ENCODE data around the gene EFHD2. TPM values are rescaled to one million over a fixed set of nuclear protein-coding genes. Genes with fewer than 3 reads are reported as not detected.
A peak's percentile ranks its signal among the peaks of the same experiment; 100 is the strongest.

EFHD2 gene
- total RNA-seq, 2 donors from 2014 or later, result 19.1 to 24.0 TPM

GRCh38 chr1:15408890-15409387, 749 bp upstream of the EFHD2 start:
- ATAC-seq, result no peak
- no peak for DNase-seq
- intact Hi-C loops (cut with DNase I), result loop anchor here in 1 of 2 donors (5.0 kb wide), 1 partner anchor 72 kb away; no protein-coding TSS in a partner anchor

- intact Hi-C loops (cut with DNase I), result no loop called here
- no peak for DNase-seq
- no peak for ATAC-seq
These were observed 665 bp downstream of the EFHD2 start for GRCh38 chr1:15410223-15410883.

- intact Hi-C loops (cut with DNase I), result no loop called here
- ATAC-seq (no peak), DNase-seq (no peak)
These were observed 1.2 kb downstream of the EFHD2 start for GRCh38 chr1:15410884-15411245.

GRCh38 chr1:15411593-15412137, 2.0 kb downstream of the EFHD2 start:
- DNase-seq, result no peak
- intact Hi-C loops (cut with DNase I), result no loop called here

GRCh38 chr1:15412175-15412800, 2.6 kb downstream of the EFHD2 start:
- intact Hi-C loops (cut with DNase I), result no loop called here
- ATAC-seq (no peak), DNase-seq (no peak)

More at GRCh38 chr1:15411593-15412137, 2.0 kb downstream of the EFHD2 start:
- ATAC-seq, result peak in 1 of 2 donors; percentile 16

- intact Hi-C loops (cut with DNase I), result no loop called here
- ATAC-seq, result no peak
- DNase-seq, result peak; percentile 55
These were observed 3.2 kb downstream of the EFHD2 start for GRCh38 chr1:15412843-15413242.

- intact Hi-C loops (cut with DNase I), result no loop called here
- DNase-seq (no peak), ATAC-seq (no peak)
These were observed 4.1 kb downstream of the EFHD2 start for GRCh38 chr1:15413563-15414444.

GRCh38 chr1:15414445-15414983, 4.8 kb downstream of the EFHD2 start:
- no peak for ATAC-seq
- no peak for DNase-seq
- intact Hi-C loops (cut with DNase I), result no loop called here

- ATAC-seq (peak in 1 of 2 donors; percentile 48), DNase-seq (no peak)
- intact Hi-C loops (cut with DNase I), result no loop called here
These were observed 7.6 kb downstream of the EFHD2 start for GRCh38 chr1:15417059-15417934.

- intact Hi-C loops (cut with DNase I), result no loop called here
- no peak for ATAC-seq
- DNase-seq, result no peak
These were observed 9.3 kb downstream of the EFHD2 start for GRCh38 chr1:15418806-15419515.

- ATAC-seq, result no peak
- no peak for DNase-seq
- intact Hi-C loops (cut with DNase I), result no loop called here
These were observed 11.3 kb downstream of the EFHD2 start for GRCh38 chr1:15420853-15421465.

- ATAC-seq, result no peak
- no peak for DNase-seq
- intact Hi-C loops (cut with DNase I), result no loop called here
These were observed 13.2 kb downstream of the EFHD2 start for GRCh38 chr1:15422871-15423270.

- intact Hi-C loops (cut with DNase I), result no loop called here
- ATAC-seq (no peak), DNase-seq (no peak)
These were observed 13.8 kb downstream of the EFHD2 start for GRCh38 chr1:15423355-15424077.

- DNase-seq, result no peak
- ATAC-seq, result no peak
- intact Hi-C loops (cut with DNase I), result no loop called here
These were observed 14.5 kb downstream of the EFHD2 start for GRCh38 chr1:15424146-15424667.

- DNase-seq, result no peak
- intact Hi-C loops (cut with DNase I), result no loop called here
- ATAC-seq, result no peak
These were observed 15.3 kb downstream of the EFHD2 start for GRCh38 chr1:15424981-15425380.

GRCh38 chr1:15425521-15425920, 15.8 kb downstream of the EFHD2 start:
- DNase-seq (no peak), ATAC-seq (no peak)
- intact Hi-C loops (cut with DNase I), result no loop called here

GRCh38 chr1:15425958-15426357, 16.3 kb downstream of the EFHD2 start:
- intact Hi-C loops (cut with DNase I), result no loop called here
- no peak for DNase-seq
- no peak for ATAC-seq

Data from left cardiac atrium (tissue), 4 donors.